ENCODE results near the gene MIP.
A peak's percentile ranks its signal among the peaks of the same experiment; 100 is the strongest.
"Not testable (repeated sequence)": the region's sequence is repeated elsewhere in the genome, so short reads cannot be mapped to it uniquely, and the experiment has no call there.

MIP gene

GRCh38 chr12:56454557-56454956 lies at the start of gene MIP:
TSS of gene MIP (minus strand) at chr12:56454657. CDS start at chr12:56454613, 44 bp downstream.
- H3K4me3 ChIP-seq (ENCODE audit: low read length), result no peak within 1 kb of the TSS
- H3K9ac ChIP-seq (ENCODE audit: low read length), result no peak within 1 kb of the TSS
- H3K4me1 ChIP-seq (ENCODE audit: control insufficient read depth, insufficient read depth, low read length), result peaks cover 3% of the 10 kb centered on the region
- no peak for DNase-seq (ENCODE audit: low read depth)
- no peaks in the 10 kb centered on the region for H3K36me3 ChIP-seq (ENCODE audit: control insufficient read depth, insufficient read depth, low read length, severe bottlenecking)
- H3K9me3 ChIP-seq (ENCODE audit: control insufficient read depth, low read length), result no peaks in the 10 kb centered on the region
- H3K27me3 ChIP-seq (replicated peaks; ENCODE audit: control insufficient read depth, insufficient read depth, low read length), result peaks cover 7% of the 10 kb centered on the region

- H3K9ac ChIP-seq (ENCODE audit: low read length); H3K27me3 ChIP-seq (replicated peaks; ENCODE audit: control insufficient read depth, insufficient read depth, low read length); H3K36me3 ChIP-seq (ENCODE audit: control insufficient read depth, insufficient read depth, low read length, severe bottlenecking); DNase-seq (ENCODE audit: low read depth); H3K9me3 ChIP-seq (ENCODE audit: control insufficient read depth, low read length); H3K4me1 ChIP-seq (ENCODE audit: control insufficient read depth, insufficient read depth, low read length); H3K4me3 ChIP-seq (ENCODE audit: low read length): not testable (repeated sequence)
Measured at GRCh38 chr12:56499879-56500278, 45.4 kb upstream of the MIP start.

- not testable (repeated sequence) for DNase-seq (ENCODE audit: low read depth); H3K4me1 ChIP-seq (ENCODE audit: control insufficient read depth, insufficient read depth, low read length); H3K9me3 ChIP-seq (ENCODE audit: control insufficient read depth, low read length); H3K27me3 ChIP-seq (replicated peaks; ENCODE audit: control insufficient read depth, insufficient read depth, low read length); H3K36me3 ChIP-seq (ENCODE audit: control insufficient read depth, insufficient read depth, low read length, severe bottlenecking); H3K4me3 ChIP-seq (ENCODE audit: low read length); H3K9ac ChIP-seq (ENCODE audit: low read length)
Measured at GRCh38 chr12:56499452-56499851, 45.0 kb upstream of the MIP start.

- not testable (repeated sequence) for DNase-seq (ENCODE audit: low read depth); H3K4me1 ChIP-seq (ENCODE audit: control insufficient read depth, insufficient read depth, low read length); H3K4me3 ChIP-seq (ENCODE audit: low read length); H3K9me3 ChIP-seq (ENCODE audit: control insufficient read depth, low read length); H3K27me3 ChIP-seq (replicated peaks; ENCODE audit: control insufficient read depth, insufficient read depth, low read length); H3K36me3 ChIP-seq (ENCODE audit: control insufficient read depth, insufficient read depth, low read length, severe bottlenecking); H3K9ac ChIP-seq (ENCODE audit: low read length)
Measured at GRCh38 chr12:56498126-56498902, 43.9 kb upstream of the MIP start.

- H3K4me3 ChIP-seq (ENCODE audit: low read length); H3K9ac ChIP-seq (ENCODE audit: low read length); H3K36me3 ChIP-seq (ENCODE audit: control insufficient read depth, insufficient read depth, low read length, severe bottlenecking); H3K4me1 ChIP-seq (ENCODE audit: control insufficient read depth, insufficient read depth, low read length); H3K9me3 ChIP-seq (ENCODE audit: control insufficient read depth, low read length): not testable (repeated sequence)
- peak; percentile 68 for DNase-seq (ENCODE audit: low read depth)
- H3K27me3 ChIP-seq (replicated peaks; ENCODE audit: control insufficient read depth, insufficient read depth, low read length), result peaks cover 11% of the 10 kb centered on the region
Measured at GRCh38 chr12:56496704-56497103, 42.2 kb upstream of the MIP start.

- peaks cover 31% of the 10 kb centered on the region for H3K27me3 ChIP-seq (replicated peaks; ENCODE audit: control insufficient read depth, insufficient read depth, low read length)
- DNase-seq (ENCODE audit: low read depth); H3K9ac ChIP-seq (ENCODE audit: low read length); H3K36me3 ChIP-seq (ENCODE audit: control insufficient read depth, insufficient read depth, low read length, severe bottlenecking); H3K4me1 ChIP-seq (ENCODE audit: control insufficient read depth, insufficient read depth, low read length); H3K4me3 ChIP-seq (ENCODE audit: low read length); H3K9me3 ChIP-seq (ENCODE audit: control insufficient read depth, low read length): not testable (repeated sequence)
Measured at GRCh38 chr12:56494481-56494880, 40.0 kb upstream of the MIP start.

GRCh38 chr12:56494106-56494415 lies 39.6 kb upstream of the MIP start:
- not testable (repeated sequence) for H3K9me3 ChIP-seq (ENCODE audit: control insufficient read depth, low read length); H3K4me1 ChIP-seq (ENCODE audit: control insufficient read depth, insufficient read depth, low read length); H3K9ac ChIP-seq (ENCODE audit: low read length); H3K36me3 ChIP-seq (ENCODE audit: control insufficient read depth, insufficient read depth, low read length, severe bottlenecking); DNase-seq (ENCODE audit: low read depth); H3K4me3 ChIP-seq (ENCODE audit: low read length)
- peaks cover 31% of the 10 kb centered on the region for H3K27me3 ChIP-seq (replicated peaks; ENCODE audit: control insufficient read depth, insufficient read depth, low read length)

- not testable (repeated sequence) for H3K4me1 ChIP-seq (ENCODE audit: control insufficient read depth, insufficient read depth, low read length); H3K9ac ChIP-seq (ENCODE audit: low read length); H3K36me3 ChIP-seq (ENCODE audit: control insufficient read depth, insufficient read depth, low read length, severe bottlenecking); H3K4me3 ChIP-seq (ENCODE audit: low read length); H3K9me3 ChIP-seq (ENCODE audit: control insufficient read depth, low read length); DNase-seq (ENCODE audit: low read depth)
- H3K27me3 ChIP-seq (replicated peaks; ENCODE audit: control insufficient read depth, insufficient read depth, low read length), result peaks cover 35% of the 10 kb centered on the region
Measured at GRCh38 chr12:56493409-56494105, 39.1 kb upstream of the MIP start.

GRCh38 chr12:56490360-56490759 lies 35.9 kb upstream of the MIP start:
- no peak overlapping the region for H3K9ac ChIP-seq (ENCODE audit: low read length)
- peaks cover 49% of the 10 kb centered on the region for H3K27me3 ChIP-seq (replicated peaks; ENCODE audit: control insufficient read depth, insufficient read depth, low read length)
- H3K9me3 ChIP-seq (ENCODE audit: control insufficient read depth, low read length), result peaks cover 3% of the 10 kb centered on the region
- peaks cover 11% of the 10 kb centered on the region for H3K4me1 ChIP-seq (ENCODE audit: control insufficient read depth, insufficient read depth, low read length)
- H3K36me3 ChIP-seq (ENCODE audit: control insufficient read depth, insufficient read depth, low read length, severe bottlenecking), result no peaks in the 10 kb centered on the region
- no peak overlapping the region for H3K4me3 ChIP-seq (ENCODE audit: low read length)
- DNase-seq (ENCODE audit: low read depth), result no peak

GRCh38 chr12:56488041-56488955 lies 33.8 kb upstream of the MIP start, which contains the start of gene GLS2:
TSS of gene GLS2 (minus strand) at chr12:56488161. CDS start at chr12:56488118, 43 bp downstream.
- DNase-seq (ENCODE audit: low read depth), result peak; percentile 85
- peaks cover 11% of the 10 kb centered on the region for H3K4me1 ChIP-seq (ENCODE audit: control insufficient read depth, insufficient read depth, low read length)
- no peaks in the 10 kb centered on the region for H3K36me3 ChIP-seq (ENCODE audit: control insufficient read depth, insufficient read depth, low read length, severe bottlenecking)
- H3K9ac ChIP-seq (ENCODE audit: low read length), result no peak within 1 kb of the TSS
- H3K9me3 ChIP-seq (ENCODE audit: control insufficient read depth, low read length), result peaks cover 3% of the 10 kb centered on the region
- peak within 1 kb of the TSS; percentile 71 for H3K4me3 ChIP-seq (ENCODE audit: low read length)
- H3K27me3 ChIP-seq (replicated peaks; ENCODE audit: control insufficient read depth, insufficient read depth, low read length), result peaks cover 49% of the 10 kb centered on the region

GRCh38 chr12:56487448-56488040 lies 33.1 kb upstream of the MIP start:
- Histone ChIP-seq H3K4me1 (ENCODE audit: control insufficient read depth, insufficient read depth, low read length) (peaks cover 11% of the 10 kb centered on the region), H3K36me3 (ENCODE audit: control insufficient read depth, insufficient read depth, low read length, severe bottlenecking) (no peaks in the 10 kb centered on the region), H3K9ac (ENCODE audit: low read length) (no peak overlapping the region), H3K4me3 (ENCODE audit: low read length) (peak overlapping the region; percentile 71), H3K9me3 (ENCODE audit: control insufficient read depth, low read length) (peaks cover 3% of the 10 kb centered on the region), H3K27me3 (replicated peaks; ENCODE audit: control insufficient read depth, insufficient read depth, low read length) (peaks cover 46% of the 10 kb centered on the region)
- DNase-seq (ENCODE audit: low read depth), result peak; percentile 30

All from adipocyte (in vitro differentiated cells).